GM21423 (cell line): ENCODE measurements around the gene SEZ6.

Source experiments
- ATAC-seq: cut with Tn5 transposase; IDR thresholded peaks from one replicate; pipeline ENCODE4 v1.9.1; 2021; ENCODE audit warnings: mild to moderate bottlenecking, moderate library complexity; ENCODE audit not compliant: unreplicated experiment

Gene SEZ6

DNA sequence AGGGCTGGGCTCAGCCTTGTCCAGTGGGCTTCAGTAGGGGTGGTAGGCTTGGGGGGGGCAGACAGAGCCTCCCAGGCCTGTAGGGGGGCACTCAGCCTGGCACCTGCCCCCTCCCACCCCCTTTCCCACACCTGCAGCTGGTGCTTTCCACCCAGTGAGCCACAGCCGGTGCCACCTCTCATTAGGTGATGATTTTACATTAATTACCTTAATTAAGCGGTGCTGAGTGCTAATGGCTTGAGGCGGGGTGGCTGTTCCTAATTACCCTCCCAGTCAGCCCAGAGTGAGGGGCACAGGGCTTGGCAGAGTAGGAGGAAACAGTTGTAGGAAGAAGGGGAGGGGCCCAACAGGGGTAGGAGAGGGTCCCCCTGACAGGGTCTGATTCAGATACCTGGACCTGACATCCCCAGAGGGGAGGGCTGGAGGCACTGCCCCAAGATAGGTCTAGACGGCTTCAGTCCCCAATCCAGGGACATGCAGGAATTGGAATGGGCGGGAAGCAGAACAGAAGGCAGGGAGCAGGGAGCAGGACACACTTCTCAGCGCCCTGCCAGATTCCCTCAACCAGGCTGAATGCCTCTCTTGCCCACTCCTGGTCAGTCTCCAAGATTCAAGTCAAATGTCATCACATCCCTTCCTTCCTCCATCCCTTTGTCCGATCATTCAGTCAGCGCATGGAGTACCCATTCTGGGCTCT lies 28.0 kb downstream of the SEZ6 start:
- ATAC-seq, result no peak

DNA sequence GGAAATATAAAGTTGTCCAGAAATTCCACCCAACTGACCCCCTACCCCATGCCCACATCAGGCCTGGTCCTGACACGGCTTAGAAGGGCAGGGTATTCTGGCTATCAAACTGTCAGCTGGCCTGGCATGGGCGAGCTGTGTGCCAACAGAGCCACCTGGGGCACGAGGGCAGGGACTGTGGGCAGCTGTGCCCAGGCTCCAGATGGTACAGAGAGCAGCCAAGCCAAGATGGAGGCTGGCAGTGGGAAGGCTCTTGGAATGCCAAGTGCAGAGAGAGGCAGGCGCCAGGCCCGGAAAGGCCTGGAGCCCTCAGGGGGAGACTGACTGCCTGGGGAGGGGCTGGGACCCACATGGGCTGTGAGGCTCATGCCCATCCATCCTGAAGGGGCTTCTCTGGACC lies 30.2 kb downstream of the SEZ6 start:
- no peak for ATAC-seq

- ATAC-seq, result no peak
Observed at GRCh38 chr17:28975031-28975430, 30.8 kb downstream of the SEZ6 start.

DNA sequence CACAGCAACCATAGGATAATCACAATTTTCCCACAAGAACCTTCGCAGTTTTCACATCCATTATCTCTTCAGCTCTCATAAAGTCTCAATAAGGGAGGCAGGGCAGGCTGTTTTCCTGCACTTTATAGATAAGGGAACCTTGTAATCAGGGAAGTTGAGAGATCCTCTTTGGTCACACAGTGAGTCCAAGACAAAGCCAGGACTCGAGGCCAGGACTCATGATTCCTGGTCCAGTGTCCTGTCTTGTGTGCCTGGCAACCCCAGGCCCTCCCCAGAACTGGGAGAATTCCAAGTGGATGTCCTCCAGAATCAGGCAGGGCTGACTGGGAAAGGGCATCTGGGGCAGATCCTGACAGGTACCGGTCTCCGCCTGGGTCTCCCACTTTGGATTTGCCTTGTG lies 31.4 kb downstream of the SEZ6 start:
- no peak for ATAC-seq

DNA sequence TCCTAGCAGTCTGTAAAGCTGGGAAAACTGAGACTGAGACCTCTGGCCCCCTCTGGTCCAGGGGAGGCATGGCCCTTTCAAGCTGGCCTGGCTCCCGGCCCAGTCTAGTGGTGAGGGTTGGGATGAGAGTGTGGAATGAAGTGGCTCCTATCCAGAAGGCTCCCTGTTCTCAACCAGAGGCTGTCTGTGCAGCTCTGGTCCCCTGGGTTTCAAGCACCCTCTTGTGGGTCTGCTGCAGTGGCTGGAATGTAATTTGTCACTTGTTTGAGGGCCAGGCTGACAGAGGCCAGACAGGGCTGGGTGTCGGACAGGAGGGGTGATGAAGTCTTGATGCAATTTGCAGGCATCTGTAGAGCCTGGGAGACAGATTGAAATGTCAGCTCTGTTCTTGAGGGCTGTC lies 32.4 kb downstream of the SEZ6 start:
- ATAC-seq, result no peak

- no peak for ATAC-seq
Observed at GRCh38 chr17:28972437-28972836, 33.4 kb downstream of the SEZ6 start.

DNA sequence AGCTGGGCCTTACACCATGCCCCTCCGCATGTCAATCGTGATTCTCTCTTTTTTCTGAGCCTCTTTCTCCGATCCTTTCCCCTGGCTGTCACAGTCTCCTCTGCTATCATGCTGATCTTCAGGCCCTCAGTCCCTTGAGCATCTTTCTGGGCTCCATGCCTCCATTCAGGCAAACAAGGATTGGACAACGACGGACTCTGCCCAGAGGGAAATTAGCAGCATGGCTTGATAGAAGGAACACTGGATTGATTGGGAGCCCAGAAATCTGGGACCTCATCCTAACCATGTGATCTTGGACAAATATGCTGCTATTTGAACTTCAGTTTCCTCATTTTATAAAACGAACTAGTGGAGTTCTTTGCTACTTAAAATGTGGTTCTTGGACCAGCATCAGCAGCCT lies 35.0 kb downstream of the SEZ6 start:
- no peak for ATAC-seq

DNA sequence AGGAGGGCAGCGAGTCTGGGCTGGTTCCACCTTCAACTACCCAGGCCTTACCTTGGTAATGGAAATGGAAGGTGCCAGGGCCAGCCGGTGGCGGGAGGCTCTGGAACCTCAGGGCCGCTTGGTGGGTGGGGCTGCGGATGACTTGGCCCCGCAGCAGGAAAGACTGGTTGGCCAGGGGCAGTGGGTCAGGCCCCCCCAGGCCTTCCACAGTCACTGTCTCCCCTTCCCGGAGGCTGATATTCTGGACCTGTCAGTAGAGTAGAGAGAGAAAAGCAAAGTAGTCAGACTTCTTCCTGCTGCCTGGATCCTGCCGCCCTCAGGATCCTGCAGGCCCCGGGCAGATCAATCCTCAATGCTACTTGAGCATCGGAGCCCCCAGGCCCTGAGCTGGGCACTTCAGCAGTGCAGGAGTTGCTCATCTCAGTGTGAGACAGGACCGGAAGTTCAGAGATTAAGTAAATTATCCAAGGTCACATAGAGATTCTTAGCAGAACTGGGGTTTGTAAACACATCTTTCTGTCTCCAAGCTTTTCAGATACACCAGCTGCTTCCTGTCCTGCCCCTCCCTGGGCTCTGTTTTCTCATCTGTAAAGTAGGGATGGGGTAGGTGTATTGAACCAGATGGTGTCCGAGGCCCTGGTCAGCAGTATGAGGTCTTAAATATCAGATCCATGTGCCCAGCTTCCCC lies 36.0 kb downstream of the SEZ6 start:
- ATAC-seq, result no peak

DNA sequence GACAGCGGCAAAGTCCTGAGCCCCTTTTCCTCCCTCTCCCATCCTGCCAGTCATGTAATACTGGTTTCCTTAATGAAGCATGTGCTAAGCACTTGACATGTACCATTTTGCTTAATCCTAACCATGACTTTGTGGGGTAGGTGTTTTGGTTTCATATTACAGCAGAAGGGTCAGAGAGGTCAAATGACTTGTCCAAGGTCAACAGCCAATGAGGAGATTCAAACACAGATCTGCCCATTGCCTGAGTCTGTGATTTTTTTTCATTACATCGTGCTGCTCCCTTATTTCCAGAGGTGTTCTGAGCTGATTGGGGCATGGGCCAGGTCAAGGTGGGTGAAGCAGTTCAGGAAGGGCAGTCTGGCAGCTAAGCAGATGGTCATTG lies 36.9 kb downstream of the SEZ6 start:
- no peak for ATAC-seq

- no peak for ATAC-seq
Observed at GRCh38 chr17:28968231-28968913, 37.5 kb downstream of the SEZ6 start.

DNA sequence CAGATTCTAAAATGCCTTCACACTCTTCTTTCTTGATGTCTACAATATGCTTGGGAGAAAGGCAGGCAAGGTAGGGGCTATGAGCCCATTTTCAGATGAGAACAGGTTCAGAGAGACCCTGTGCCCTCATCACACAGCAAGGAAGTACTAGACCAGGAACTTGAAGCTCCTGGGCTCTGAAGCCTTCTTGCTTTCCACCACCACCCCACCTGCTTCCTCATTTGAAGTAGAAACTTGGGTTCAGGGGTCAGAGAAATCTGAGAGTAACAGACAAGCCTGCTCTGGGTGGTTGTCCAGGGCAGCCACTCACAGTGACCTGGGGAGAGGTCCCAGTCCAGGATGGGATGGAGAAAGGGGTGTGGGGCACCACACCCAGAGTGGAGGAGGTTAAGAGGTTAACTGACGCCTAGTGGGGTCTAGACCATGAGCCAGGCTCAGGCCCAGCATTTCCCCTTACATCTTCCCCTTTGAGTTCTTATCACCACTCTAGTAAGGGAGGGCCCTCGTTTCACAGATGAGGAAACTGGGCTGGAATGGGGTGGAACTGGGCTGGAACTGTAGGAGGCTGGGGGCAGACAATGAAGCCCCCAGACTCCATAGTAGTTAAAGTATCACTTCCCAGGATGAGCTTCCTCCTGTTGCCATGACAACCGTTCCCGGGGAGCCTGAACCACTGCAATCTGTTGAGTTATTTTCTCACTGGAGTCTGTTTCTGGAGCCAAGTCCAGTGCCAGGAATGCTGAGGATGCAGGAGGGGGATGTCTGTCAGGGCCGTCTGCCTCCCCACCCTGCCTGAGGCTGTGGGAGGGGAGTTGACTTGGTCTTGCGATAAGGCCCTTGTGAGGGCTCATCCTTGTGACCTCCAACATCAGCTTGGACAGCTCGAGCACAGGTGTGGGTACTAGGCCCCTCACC lies 38.4 kb downstream of the SEZ6 start:
- no peak for ATAC-seq

- ATAC-seq, result no peak
Observed at GRCh38 chr17:28963841-28964240, 42.0 kb downstream of the SEZ6 start.

- ATAC-seq, result no peak
Observed at GRCh38 chr17:28963055-28963611, 42.7 kb downstream of the SEZ6 start.

DNA sequence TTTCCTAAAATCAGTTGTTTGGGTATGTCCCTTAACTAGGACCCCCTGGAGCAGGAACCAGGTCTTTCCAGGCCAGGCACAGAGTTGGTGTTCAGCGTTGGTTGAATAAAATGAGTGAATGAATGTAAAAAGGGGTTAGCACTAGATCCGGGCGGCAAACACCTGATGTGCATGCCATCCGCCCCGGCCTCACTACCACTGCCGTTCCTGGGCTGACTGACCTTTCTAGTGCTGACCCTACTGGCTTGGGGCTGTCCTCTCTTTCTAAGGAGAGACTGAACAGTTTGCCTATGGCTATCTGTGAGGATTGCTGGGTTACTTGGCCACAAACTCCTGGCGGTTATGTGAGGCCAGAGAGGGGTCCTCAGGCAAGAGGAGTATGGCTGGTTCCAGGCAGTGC lies 44.4 kb downstream of the SEZ6 start:
- no peak for ATAC-seq

DNA sequence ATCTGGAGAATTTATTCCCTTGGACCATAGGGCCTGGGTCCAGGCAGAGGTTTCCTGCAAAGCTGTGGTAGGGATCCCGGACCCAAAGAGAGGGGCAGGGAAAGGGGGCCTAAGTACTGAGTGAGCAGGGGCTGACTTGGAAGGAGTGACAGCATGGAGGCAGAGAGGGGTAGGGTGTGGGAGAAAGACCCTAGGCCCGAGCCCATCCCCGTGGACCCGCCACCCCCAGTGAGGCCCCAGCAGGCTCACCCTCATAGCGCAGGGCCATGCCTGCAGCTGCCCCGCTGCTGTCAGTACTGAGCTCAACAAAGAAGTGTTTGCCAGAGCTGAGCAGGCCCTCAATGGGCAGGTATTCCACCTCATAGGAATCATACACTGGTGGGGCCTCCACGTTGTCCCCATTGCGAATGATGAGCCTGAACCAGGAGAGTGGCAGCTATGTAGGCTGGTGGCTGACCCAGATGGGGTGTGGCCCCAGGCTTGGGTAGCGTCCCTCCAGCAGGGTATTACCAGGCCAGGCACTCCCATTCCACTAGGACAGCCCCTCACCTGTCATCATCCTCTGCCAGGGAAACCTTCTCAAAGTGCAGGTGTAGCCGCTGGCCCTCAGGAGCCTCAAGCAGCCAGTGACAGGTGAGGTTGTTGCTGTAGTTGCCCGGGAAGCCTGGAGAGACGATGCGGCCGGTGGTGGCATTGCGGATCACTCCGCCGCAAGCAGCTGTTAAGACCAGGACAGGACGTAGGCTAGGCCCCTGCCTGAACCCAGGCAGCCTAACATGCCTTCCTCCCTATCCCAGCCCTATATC lies 45.4 kb downstream of the SEZ6 start:
- ATAC-seq, result no peak

DNA sequence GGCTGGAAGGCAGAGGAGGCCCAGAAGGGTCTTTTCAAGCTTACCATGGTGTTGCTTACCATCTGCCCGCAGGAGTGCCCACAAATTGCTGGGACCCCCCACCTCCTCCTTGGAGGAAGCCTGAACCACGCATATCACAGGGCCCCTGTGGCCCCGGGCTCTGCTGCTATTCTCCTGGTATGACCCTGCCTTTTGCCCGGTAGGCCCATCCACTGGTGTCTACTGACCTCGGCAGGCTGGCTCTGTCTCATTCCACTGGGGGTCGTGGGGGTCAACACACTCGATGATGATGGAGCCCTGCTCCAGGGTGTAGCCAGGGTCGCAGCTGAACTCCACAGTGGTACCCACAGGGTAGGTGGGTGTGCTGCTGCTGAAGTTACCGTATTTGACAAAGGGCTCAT lies 46.4 kb downstream of the SEZ6 start:
- ATAC-seq, result no peak

DNA sequence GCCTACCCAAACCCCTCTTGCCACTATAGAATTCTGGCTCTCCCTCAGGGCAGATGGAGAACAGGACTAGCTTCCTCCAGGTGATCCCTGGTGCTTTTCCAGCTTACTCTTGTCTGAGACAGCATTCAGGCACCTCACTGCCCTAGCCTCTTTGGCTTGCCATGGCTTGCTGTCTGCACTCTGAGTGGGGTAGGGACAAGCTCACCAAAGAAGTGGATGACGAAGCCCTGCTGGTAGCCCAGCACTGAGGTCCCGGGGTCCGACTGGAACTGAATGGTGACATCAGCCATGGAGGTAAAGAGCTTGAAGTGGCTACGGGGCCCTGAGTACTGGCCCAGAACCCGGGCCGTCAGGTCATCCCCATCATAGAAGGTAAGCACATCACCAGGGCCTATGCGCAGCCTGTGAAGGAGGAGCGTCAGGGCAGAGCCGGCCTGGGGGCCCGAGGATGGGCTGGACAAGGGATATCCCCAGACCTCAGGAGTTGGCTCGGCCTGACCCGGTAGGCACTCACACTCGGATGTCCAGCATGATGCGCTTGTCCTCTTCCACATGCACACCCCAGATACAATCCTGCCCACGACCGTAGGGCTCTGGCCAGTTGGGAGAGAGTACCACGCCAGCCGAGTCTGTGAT lies 46.9 kb downstream of the SEZ6 start:
- no peak for ATAC-seq

GRCh38 chr17:28957992-28958355 lies 47.9 kb downstream of the SEZ6 start:
- no peak for ATAC-seq

- no peak for ATAC-seq
Observed at GRCh38 chr17:28957277-28957991, 48.4 kb downstream of the SEZ6 start.
